Measurements from ENCODE around the gene PRDX5. TPM values are rescaled to one million over a fixed set of nuclear protein-coding genes. Genes with fewer than 3 reads are reported as not detected.
A peak's percentile ranks its signal among the peaks of the same experiment; 100 is the strongest.

The PRDX5 gene
- polyA plus RNA-seq, 2 donors: 442 to 808 TPM

DNA sequence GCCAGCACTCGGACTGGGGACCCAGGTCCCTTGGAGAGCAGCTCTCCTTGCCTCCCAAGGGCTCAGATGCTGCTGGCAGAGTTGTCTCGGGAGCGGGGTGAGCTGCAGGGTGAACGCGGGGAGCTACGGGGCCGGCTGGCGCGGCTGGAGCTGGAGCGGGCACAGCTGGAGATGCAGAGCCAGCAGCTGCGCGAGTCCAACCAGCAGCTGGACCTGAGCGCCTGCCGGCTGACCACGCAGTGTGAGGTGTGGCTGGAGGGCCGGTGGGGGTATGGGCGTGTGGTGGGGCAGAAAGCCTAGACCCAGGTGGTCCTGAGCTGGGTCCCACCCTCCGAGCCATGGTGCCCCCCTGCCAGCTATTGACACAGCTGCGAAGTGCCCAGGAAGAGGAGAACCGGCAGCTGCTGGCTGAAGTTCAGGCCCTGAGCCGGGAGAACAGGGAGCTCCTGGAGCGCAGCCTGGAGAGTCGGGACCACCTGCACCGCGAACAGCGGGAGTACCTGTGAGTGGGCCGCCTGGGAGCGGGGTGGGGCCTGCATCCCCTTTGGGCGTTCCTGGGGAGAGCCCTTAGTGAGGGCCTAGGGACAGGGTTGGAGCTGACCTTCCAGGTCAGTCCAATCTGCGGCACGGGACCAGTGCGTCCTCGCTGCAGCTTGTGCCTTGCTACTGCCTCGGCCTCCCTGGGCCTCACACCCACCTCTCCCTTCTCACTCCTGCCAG is 35.2 kb downstream of the PRDX5 start:
- peaks cover 6 to 7% of the 10 kb centered on the region in 2 donors for H3K4me1 ChIP-seq (ENCODE audit: control insufficient read depth in 2 of 2, insufficient read depth in 2 of 2, low read length in 1 of 2)
- no peaks in the 10 kb centered on the region for H3K9me3 ChIP-seq (ENCODE audit: control insufficient read depth in 2 of 2, insufficient read depth in 1 of 2, low read depth in 1 of 2, low read length in 1 of 2)
- no peak overlapping the region for H3K27ac ChIP-seq (ENCODE audit: low read depth in 2 of 2, low read length in 1 of 2)
- H3K27me3 ChIP-seq (ENCODE audit: control insufficient read depth in 1 of 2, insufficient read depth in 2 of 2, low read length in 2 of 2): no peaks in the 10 kb centered on the region
- peaks cover 0 to 2% of the 10 kb centered on the region in 2 donors for H3K36me3 ChIP-seq (ENCODE audit: control insufficient read depth in 2 of 2, insufficient read depth in 2 of 2, low read length in 1 of 2)
- 67 to 81% methylated on average over 33 to 34 of the region's 34 CpGs for WGBS, 2 donors
- H3K4me3 ChIP-seq (ENCODE audit: low read depth in 1 of 2, low read length in 2 of 2): no peak overlapping the region

DNA sequence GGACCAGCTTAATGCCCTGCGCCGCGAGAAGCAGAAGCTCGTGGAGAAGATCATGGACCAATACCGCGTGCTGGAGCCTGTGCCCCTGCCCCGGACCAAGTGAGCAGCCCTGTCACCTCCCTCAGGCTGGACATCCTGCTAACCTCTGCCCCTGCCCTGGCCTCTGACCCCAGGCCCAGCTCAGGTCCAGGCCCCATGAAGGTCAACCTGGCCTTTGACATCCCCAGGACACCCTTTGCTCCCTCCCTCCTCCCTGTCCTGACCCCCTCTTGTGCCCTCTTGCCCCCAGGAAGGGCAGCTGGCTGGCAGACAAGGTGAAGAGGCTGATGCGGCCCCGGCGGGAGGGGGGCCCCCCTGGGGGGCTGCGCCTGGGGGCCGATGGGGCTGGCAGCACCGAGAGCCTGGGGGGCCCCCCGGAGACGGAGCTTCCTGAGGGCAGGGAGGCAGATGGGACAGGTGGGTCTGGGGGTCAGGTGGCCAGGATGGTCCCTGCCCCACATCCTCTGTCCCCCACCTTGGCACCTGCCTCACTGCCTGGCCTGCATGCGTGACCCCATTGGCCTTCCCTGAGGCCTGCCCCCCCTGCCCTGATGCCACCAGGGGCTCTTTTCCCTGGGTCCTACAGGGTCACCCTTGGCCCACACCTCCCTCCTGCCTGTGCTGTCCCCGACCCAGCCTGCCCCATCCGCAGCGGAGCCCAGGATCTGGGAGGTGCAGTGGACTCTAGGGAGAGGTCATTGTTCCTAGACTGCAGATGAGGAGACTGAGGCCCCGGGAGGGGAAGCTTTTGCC is 36.0 kb downstream of the PRDX5 start:
- Histone ChIP-seq H3K36me3 (ENCODE audit: control insufficient read depth in 2 of 2, insufficient read depth in 2 of 2, low read length in 1 of 2) (peaks cover 0 to 2% of the 10 kb centered on the region in 2 donors), H3K27ac (ENCODE audit: low read depth in 2 of 2, low read length in 1 of 2) (no peak overlapping the region), H3K4me1 (ENCODE audit: control insufficient read depth in 2 of 2, insufficient read depth in 2 of 2, low read length in 1 of 2) (peaks cover 9 to 12% of the 10 kb centered on the region in 2 donors), H3K9me3 (ENCODE audit: control insufficient read depth in 2 of 2, insufficient read depth in 1 of 2, low read depth in 1 of 2, low read length in 1 of 2) (no peaks in the 10 kb centered on the region), H3K27me3 (ENCODE audit: control insufficient read depth in 1 of 2, insufficient read depth in 2 of 2, low read length in 2 of 2) (no peaks in the 10 kb centered on the region), H3K4me3 (ENCODE audit: low read depth in 1 of 2, low read length in 2 of 2) (no peak overlapping the region)
- 82% methylated on average over 20 of the region's 20 CpGs for WGBS, 2 donors

DNA sequence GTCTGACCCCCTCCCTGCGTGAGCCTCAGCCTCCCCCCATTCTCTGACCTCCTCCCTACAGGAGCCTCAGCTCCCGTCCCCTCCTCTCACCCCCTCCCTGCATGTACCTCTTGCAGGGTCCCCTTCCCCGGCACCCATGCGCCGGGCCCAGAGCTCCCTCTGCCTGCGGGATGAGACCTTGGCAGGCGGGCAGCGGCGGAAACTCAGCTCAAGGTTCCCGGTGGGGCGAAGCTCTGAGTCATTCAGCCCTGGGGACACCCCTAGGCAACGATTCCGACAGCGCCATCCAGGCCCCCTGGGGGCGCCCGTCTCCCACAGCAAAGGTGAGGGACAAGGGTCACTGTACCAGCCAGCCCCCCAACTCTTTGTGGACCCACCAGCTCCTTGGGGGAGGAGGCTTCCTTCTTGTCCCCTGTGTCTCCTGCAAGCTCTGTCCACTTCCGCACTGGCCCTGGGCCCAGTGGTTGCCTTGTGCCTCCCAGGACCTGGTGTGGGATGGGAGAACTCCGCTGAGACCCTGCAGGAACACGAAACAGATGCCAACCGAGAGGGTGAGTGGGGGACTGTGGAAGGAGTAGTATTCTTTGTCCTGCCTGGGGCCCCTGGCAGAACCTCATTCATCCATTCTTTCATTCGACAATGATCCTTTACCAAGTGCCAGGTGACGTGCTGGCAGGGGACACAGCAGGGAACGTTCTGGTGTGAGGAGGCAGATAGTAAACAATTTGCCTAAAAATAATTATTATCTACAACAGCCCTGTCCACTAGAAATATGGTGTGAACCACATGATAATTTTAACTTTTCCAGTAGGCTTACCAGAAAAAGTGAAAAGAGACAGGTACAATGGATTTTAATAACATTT is 37.4 kb downstream of the PRDX5 start:
- no peak overlapping the region for H3K4me3 ChIP-seq (ENCODE audit: low read depth in 1 of 2, low read length in 2 of 2)
- no peaks in the 10 kb centered on the region for H3K9me3 ChIP-seq (ENCODE audit: control insufficient read depth in 2 of 2, insufficient read depth in 1 of 2, low read depth in 1 of 2, low read length in 1 of 2)
- peaks cover 0 to 2% of the 10 kb centered on the region in 2 donors for H3K36me3 ChIP-seq (ENCODE audit: control insufficient read depth in 2 of 2, insufficient read depth in 2 of 2, low read length in 1 of 2)
- peak overlapping the region in 1 of 2 donors; percentile 8 for H3K27ac ChIP-seq (ENCODE audit: low read depth in 2 of 2, low read length in 1 of 2)
- peaks cover 16 to 18% of the 10 kb centered on the region in 2 donors for H3K4me1 ChIP-seq (ENCODE audit: control insufficient read depth in 2 of 2, insufficient read depth in 2 of 2, low read length in 1 of 2)
- H3K27me3 ChIP-seq (ENCODE audit: control insufficient read depth in 1 of 2, insufficient read depth in 2 of 2, low read length in 2 of 2): no peaks in the 10 kb centered on the region
- WGBS, 2 donors: 16 to 20% methylated on average over 23 of the region's 23 CpGs

DNA sequence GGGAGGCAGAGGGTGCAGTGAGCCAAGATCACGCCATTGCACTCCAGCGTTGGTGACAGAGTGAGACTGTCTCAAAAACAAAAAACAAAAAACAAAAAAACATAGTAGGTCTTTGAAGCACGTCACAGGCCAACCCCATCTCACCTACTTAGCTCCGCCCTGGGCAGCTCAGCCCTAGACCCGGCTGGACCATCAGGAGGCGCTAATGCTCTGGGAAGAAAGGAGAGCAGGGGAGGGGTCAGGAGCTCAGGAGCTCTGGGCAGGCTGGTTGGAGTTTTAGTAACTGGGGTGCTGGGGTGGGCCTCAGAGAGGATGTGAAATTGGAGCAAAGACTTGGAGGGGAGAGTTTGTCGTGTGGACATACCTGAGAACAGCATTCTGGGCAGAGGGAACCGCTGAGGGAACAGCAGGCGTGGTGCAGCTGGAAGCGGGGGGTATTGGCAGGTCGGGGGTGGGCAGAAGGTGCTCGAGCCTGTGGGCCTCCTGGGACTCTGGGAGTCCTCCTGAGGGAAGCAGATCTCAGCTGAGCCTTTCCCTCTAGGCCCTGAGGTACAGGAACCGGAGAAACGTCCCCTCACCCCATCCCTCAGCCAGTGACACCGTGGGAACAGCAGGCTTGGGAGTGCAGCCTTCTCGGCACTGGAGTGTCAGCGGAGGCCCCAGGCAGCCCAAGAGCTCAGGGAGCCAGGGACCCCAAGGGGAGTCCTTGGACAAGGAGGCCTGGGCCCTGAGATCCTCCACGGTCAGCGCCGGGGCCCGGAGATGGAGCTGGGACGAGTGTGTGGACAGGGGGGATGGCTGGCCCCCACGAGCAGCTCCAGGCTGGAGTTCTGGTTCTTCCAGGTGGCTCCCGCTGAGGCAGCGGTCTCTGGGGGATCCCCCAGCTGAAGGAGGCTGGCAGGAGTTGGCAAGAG is 38.8 kb downstream of the PRDX5 start:
- Histone ChIP-seq H3K4me3 (ENCODE audit: low read depth in 1 of 2, low read length in 2 of 2) (no peak overlapping the region), H3K36me3 (ENCODE audit: control insufficient read depth in 2 of 2, insufficient read depth in 2 of 2, low read length in 1 of 2) (peaks cover 9 to 15% of the 10 kb centered on the region in 2 donors), H3K27me3 (ENCODE audit: control insufficient read depth in 1 of 2, insufficient read depth in 2 of 2, low read length in 2 of 2) (no peaks in the 10 kb centered on the region), H3K27ac (ENCODE audit: low read depth in 2 of 2, low read length in 1 of 2) (peak overlapping the region in 1 of 2 donors; percentile 15), H3K9me3 (ENCODE audit: control insufficient read depth in 2 of 2, insufficient read depth in 1 of 2, low read depth in 1 of 2, low read length in 1 of 2) (no peaks in the 10 kb centered on the region), H3K4me1 (ENCODE audit: control insufficient read depth in 2 of 2, insufficient read depth in 2 of 2, low read length in 1 of 2) (peaks cover 16 to 18% of the 10 kb centered on the region in 2 donors)
- WGBS, 2 donors: 84% methylated on average over 25 of the region's 25 CpGs

DNA sequence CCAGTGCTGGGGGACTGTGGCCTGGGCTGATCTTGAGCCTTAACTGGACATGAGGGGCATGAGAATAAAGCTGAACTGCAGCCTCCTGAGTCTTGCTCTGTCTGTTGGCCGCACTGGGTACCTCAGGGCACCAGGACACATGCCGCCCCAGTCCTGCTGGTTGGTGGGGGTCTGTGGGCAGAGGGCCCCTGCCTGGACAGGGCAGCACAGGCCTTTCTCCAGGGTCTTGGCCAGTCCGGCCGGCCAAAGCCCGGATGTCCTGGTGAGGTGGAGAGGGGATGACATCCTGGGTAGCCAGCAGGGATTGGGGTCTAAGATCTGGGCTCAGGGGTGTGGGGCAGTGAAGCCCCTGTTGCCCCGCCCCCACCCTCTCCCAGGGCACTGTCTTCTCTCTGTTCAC is 39.5 kb downstream of the PRDX5 start:
- H3K9me3 ChIP-seq (ENCODE audit: control insufficient read depth in 2 of 2, insufficient read depth in 1 of 2, low read depth in 1 of 2, low read length in 1 of 2): no peaks in the 10 kb centered on the region
- 82 to 93% methylated on average over 6 of the region's 6 CpGs for WGBS, 2 donors
- H3K36me3 ChIP-seq (ENCODE audit: control insufficient read depth in 2 of 2, insufficient read depth in 2 of 2, low read length in 1 of 2): peaks cover 11 to 20% of the 10 kb centered on the region in 2 donors
- H3K4me3 ChIP-seq (ENCODE audit: low read depth in 1 of 2, low read length in 2 of 2): no peak overlapping the region
- peaks cover 18% of the 10 kb centered on the region in 2 donors for H3K4me1 ChIP-seq (ENCODE audit: control insufficient read depth in 2 of 2, insufficient read depth in 2 of 2, low read length in 1 of 2)
- H3K27ac ChIP-seq (ENCODE audit: low read depth in 2 of 2, low read length in 1 of 2): no peak overlapping the region
- no peaks in the 10 kb centered on the region for H3K27me3 ChIP-seq (ENCODE audit: control insufficient read depth in 1 of 2, insufficient read depth in 2 of 2, low read length in 2 of 2)

DNA sequence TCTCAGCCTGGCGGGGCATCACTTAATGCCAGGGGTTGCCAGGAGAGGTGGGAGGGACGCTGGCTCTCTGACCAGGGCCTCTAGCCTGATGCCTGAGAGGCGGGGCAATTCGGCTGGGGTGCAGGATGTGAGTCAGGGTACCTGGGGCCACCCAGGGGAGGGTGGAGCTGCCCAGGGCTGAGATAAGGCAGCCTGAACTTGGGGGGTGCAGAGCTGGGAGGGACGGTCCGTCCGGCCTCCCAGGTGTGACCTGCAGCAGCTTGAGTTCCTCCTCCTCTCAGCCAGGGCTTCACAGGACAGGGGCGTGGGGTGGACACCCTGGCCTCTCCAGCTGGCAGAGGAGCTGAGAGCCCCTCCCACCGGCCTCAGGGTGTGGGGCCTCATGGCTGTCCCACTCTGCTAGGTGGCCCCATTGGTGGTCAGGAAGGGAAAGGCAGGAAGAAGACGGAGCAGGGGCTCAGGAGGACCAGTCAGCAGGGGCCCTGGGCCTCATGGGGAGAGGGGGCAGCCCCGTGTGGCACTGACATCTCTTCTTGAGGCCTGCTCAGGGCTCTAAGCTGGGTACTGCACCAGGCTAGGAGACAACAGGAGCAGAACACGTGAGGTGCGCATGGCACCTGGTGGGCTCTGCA is 40.1 kb downstream of the PRDX5 start:
- H3K27me3 ChIP-seq (ENCODE audit: control insufficient read depth in 1 of 2, insufficient read depth in 2 of 2, low read length in 2 of 2): no peaks in the 10 kb centered on the region
- peaks cover 18% of the 10 kb centered on the region in 2 donors for H3K4me1 ChIP-seq (ENCODE audit: control insufficient read depth in 2 of 2, insufficient read depth in 2 of 2, low read length in 1 of 2)
- H3K27ac ChIP-seq (ENCODE audit: low read depth in 2 of 2, low read length in 1 of 2): peak overlapping the region in 1 of 2 donors; percentile 90
- H3K36me3 ChIP-seq (ENCODE audit: control insufficient read depth in 2 of 2, insufficient read depth in 2 of 2, low read length in 1 of 2): peaks cover 11 to 23% of the 10 kb centered on the region in 2 donors
- H3K9me3 ChIP-seq (ENCODE audit: control insufficient read depth in 2 of 2, insufficient read depth in 1 of 2, low read depth in 1 of 2, low read length in 1 of 2): no peaks in the 10 kb centered on the region
- peak overlapping the region in 1 of 2 donors; percentile 94 for H3K4me3 ChIP-seq (ENCODE audit: low read depth in 1 of 2, low read length in 2 of 2)
- WGBS, 2 donors: 45 to 53% methylated on average over 12 to 13 of the region's 13 CpGs

DNA sequence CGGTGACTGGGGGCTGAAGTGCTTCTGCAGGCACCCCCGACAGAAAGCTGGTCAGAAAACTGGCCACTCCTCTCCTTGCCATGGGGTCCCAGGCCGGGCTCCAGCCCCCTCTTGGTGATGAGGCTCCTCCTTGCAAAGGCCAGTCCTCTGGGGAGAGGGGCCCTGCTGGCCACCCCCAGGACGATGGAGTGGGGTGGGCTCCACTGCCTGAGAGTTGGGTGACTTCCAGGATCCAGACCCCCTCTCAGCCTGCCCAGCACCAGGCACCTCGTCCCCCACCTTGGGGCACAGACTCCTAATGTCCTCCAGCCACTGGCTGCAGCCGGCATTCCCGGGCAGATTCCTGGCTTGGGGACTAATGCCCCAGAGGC is 40.6 kb downstream of the PRDX5 start:
- H3K36me3 ChIP-seq (ENCODE audit: control insufficient read depth in 2 of 2, insufficient read depth in 2 of 2, low read length in 1 of 2): peaks cover 11 to 25% of the 10 kb centered on the region in 2 donors
- peak overlapping the region; percentile 65 to 94 for H3K4me3 ChIP-seq (ENCODE audit: low read depth in 1 of 2, low read length in 2 of 2)
- H3K27me3 ChIP-seq (ENCODE audit: control insufficient read depth in 1 of 2, insufficient read depth in 2 of 2, low read length in 2 of 2): no peaks in the 10 kb centered on the region
- 22 to 24% methylated on average over 7 of the region's 7 CpGs for WGBS, 2 donors
- peak overlapping the region; percentile 89 to 90 for H3K27ac ChIP-seq (ENCODE audit: low read depth in 2 of 2, low read length in 1 of 2)
- no peaks in the 10 kb centered on the region for H3K9me3 ChIP-seq (ENCODE audit: control insufficient read depth in 2 of 2, insufficient read depth in 1 of 2, low read depth in 1 of 2, low read length in 1 of 2)
- peaks cover 18% of the 10 kb centered on the region in 2 donors for H3K4me1 ChIP-seq (ENCODE audit: control insufficient read depth in 2 of 2, insufficient read depth in 2 of 2, low read length in 1 of 2)

DNA sequence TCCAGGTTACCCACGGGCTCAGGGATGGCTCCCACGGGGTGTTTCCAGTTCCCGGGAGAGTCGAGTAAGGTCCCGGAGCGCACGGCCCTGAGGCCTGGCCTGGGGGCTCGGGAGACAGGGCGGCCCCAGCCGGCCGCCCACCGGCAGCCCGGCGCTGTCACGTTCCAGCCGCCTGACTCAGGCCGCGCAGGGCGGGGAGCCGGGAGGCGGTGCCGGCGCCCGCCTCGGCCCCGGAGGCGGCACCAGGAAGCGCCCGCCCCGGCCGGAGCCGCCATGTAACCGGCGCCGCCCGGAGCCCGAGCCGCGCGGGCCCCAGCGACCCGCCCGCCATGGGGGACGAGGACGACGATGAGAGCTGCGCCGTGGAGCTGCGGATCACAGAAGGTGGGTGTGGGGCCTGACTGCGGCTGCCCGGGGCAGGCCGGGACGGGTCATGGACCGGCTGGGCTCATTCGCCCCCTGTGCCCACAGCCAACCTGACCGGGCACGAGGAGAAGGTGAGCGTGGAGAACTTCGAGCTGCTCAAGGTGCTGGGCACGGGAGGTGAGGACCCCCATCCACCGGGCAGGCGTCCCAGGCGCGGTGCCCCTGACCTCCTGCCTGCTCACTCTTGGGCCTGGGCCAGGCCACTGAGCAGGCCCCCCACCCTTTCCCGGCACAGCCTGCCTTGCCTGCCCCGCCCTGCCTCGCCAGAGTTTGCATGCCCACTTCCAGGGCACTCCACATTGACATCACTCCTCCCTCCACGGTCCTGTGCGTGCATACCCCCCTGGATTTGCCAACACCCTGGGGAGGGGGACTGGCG is 41.2 kb downstream of the PRDX5 start, which contains the start of gene RPS6KA4:
RPS6KA4 (plus strand) TSS at position 256 of the 805 bp plus-strand sequence; CDS start at position 330, 74 bp downstream.
- WGBS, 2 donors: 1% methylated on average over 49 to 70 of the region's 70 CpGs
- peak within 1 kb of the TSS; percentile 65 to 94 for H3K4me3 ChIP-seq (ENCODE audit: low read depth in 1 of 2, low read length in 2 of 2)
- H3K36me3 ChIP-seq (ENCODE audit: control insufficient read depth in 2 of 2, insufficient read depth in 2 of 2, low read length in 1 of 2): peaks cover 11 to 27% of the 10 kb centered on the region in 2 donors
- H3K4me1 ChIP-seq (ENCODE audit: control insufficient read depth in 2 of 2, insufficient read depth in 2 of 2, low read length in 1 of 2): peaks cover 18% of the 10 kb centered on the region in 2 donors
- no peaks in the 10 kb centered on the region for H3K9me3 ChIP-seq (ENCODE audit: control insufficient read depth in 2 of 2, insufficient read depth in 1 of 2, low read depth in 1 of 2, low read length in 1 of 2)
- H3K27ac ChIP-seq (ENCODE audit: low read depth in 2 of 2, low read length in 1 of 2): peak within 1 kb of the TSS; percentile 89 to 90
- no peaks in the 10 kb centered on the region for H3K27me3 ChIP-seq (ENCODE audit: control insufficient read depth in 1 of 2, insufficient read depth in 2 of 2, low read length in 2 of 2)
